ENCODE results near the gene RIBC2.
"Not testable (repeated sequence)": the region's sequence is repeated elsewhere in the genome, so short reads cannot be mapped to it uniquely, and the experiment has no call there.

The RIBC2 gene

DNA sequence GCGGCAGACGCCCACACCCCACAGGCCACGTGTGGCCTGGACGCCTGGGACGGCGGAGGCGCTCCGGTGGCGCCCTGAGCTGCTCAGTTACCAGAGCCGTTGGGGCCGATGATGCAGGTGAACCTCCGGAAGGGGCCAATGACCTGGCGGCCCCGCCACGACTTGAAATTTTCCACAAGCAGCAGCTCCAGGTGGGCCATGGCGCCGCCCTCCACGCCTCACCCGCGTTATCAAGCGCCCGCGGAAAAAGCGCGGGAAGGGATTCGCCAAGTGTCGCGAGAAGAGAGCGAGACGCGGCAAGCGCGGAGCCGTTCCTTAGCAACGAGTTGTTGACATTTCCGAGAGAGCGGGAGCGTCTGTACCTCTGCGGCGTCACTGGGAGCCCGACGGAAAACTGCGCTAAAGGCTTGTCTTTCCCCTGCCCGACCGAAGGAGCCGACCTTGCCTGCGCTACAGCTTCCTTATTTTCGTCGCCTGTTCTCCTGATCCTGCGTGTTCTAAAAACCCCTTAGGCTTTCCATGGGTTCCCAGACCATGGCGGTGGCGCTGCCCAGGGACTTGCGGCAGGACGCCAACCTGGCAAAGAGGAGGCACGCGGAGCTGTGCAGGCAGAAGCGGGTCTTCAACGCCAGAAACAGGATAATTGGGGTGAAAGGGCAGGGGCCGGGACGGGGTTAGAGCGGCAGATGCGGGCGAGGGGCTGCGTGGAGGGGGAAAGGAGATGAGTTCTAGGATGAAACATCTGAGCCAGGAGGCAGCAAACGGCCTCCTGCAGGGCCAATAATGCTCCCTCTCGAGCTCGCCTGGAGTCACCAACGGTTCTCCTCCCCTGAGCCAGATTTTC, at the start of gene RIBC2, which contains the start of gene SMC1B:
RIBC2 (plus strand) TSS at position 326 of the 844 bp plus-strand sequence; CDS start at position 520, 194 bp downstream.
SMC1B (minus strand) TSS at position 232 of the 844 bp plus-strand sequence; CDS start at position 200, 32 bp downstream.
- peak; percentile 81 for DNase-seq

DNA sequence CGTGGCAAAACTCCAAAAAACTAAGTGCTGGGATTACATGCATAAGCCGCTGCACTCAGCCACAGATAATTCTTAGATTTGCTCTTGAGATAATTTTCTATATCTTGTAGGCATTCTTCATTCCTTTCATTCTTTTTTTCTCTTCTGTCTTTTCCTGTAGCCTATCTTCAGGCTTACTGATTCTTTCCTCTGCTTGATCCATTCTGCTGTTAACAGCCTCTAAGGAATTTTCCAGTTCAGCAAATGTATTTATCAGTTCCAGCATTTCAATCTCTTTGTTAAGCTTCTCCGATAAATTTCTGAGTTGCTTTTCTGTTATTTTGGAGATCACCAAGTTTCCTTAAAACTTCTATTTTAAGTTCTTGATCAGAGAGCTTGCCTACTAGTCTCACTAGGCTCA, 46.8 kb upstream of the RIBC2 start:
- DNase-seq: no peak

DNA sequence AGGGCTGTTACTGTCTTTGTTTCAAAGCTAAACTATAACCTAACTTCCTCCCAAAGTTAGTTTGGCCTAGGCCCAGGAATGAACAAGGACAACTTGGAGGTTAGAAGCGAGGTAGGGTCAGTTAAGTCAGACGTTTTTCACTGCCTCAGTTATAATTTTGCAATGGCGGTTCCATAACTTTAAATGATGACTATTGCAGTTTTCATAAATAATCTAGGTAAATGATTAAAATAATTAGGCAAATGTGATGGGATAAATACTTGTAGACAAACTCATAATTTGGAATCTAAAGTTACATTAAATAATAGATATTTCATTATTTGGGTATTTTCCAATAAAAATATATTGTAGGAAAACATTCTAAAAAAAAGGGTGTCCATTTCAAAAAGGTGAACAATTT, 39.9 kb upstream of the RIBC2 start:
- DNase-seq: not testable (repeated sequence)

GRCh38 chr22:45376009-45376408, 37.5 kb upstream of the RIBC2 start:
- no peak for DNase-seq

- no peak for DNase-seq
Observed at GRCh38 chr22:45376703-45377102, 36.8 kb upstream of the RIBC2 start.

- DNase-seq: no peak
Observed at GRCh38 chr22:45381348-45381747, 32.1 kb upstream of the RIBC2 start.

DNA sequence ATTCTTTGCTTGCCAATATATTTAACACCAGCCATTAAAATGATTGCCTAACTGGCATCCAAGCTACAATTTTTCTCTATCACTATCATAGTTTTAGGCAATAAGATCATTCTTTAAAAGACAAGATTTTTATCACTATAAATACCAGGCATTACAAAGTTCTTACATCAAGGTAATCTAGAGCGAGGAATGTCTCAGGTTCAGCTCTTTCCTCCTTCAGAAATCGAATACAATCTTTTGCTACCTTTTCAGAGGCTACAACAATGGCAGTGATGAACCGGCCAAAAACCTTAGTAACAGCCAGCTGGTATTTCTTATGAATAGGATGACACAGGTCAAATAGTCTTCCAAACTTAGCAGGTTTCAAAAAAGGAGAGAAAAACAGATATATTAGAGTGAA, 23.9 kb upstream of the RIBC2 start:
- DNase-seq: no peak

GRCh38 chr22:45397806-45398205, 15.7 kb upstream of the RIBC2 start:
- DNase-seq: peak; percentile 55

- DNase-seq: no peak
Observed at GRCh38 chr22:45398214-45398613, 15.3 kb upstream of the RIBC2 start.

DNA sequence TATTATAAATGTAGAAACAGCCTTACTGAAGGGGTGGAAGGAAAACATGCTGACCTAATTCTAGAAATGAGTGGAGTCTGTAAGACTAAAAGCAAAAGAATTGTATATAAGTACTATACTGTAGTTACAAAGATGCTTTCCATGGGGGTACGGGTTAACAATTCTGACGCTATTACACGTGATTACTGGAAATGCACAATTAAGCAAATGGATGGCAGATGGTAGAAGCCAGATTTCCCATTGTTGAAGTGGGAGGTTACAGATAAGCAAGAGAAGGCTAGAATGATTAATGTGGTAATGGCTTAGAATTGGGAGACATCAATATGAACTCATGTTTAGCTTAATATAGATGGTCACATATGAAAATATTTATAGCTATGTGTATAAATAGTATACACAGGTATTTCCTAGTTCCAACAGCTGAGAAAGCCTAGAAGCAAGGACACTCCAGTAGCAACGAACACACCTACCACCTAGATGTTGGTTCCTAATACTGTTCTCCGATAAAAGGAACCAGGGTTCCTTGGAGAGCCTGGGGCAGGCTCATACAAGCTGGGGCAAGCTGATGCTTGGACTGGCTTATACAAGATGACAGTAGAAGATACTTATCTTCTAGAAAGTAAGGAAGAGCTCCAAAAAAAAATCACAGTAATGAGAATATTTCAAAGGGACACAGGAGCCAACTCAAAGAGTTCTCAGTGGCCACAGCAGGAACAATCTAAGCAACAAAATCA, 13.6 kb upstream of the RIBC2 start:
- DNase-seq: no peak

- no peak for DNase-seq
Observed at GRCh38 chr22:45402466-45402985, 11.0 kb upstream of the RIBC2 start.

DNA sequence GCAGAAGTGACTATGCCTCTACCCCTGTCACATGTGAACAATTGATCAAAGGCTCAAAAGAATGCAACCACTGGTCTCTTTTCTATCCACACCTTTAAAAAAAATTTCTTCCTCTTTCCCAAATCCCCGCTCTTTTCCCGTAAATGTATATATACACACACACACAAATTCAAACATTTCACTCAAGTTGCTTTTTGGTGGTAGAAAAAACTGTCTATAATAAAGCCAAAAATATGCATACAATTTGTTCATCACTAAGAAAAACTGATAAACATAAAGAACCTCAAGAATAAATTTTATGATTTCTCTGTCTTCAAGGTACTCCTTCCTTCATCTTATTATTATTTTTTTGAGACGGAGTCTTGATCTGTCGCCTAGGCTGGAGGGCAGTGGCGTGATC, 5.7 kb upstream of the RIBC2 start:
- DNase-seq: no peak

DNA sequence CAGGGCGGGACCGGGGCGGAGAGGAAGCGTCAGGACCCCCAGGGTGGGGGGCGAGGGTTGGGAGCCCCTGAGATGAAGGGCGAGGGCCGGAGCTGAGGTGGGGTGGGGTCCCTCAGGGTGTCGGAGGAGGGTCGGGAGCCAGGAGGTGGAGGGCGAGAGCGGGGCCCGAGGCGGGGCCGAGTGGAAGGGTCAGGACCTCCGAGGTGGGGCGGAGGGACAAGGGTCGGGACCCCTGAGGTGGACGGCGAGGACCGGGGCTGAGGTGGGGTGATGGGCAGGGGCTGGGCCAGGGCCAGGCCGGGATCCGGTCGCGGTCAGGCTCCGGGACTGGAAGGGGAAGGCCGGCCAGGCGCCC, 503 bp upstream of the RIBC2 start:
- DNase-seq: no peak

DNA sequence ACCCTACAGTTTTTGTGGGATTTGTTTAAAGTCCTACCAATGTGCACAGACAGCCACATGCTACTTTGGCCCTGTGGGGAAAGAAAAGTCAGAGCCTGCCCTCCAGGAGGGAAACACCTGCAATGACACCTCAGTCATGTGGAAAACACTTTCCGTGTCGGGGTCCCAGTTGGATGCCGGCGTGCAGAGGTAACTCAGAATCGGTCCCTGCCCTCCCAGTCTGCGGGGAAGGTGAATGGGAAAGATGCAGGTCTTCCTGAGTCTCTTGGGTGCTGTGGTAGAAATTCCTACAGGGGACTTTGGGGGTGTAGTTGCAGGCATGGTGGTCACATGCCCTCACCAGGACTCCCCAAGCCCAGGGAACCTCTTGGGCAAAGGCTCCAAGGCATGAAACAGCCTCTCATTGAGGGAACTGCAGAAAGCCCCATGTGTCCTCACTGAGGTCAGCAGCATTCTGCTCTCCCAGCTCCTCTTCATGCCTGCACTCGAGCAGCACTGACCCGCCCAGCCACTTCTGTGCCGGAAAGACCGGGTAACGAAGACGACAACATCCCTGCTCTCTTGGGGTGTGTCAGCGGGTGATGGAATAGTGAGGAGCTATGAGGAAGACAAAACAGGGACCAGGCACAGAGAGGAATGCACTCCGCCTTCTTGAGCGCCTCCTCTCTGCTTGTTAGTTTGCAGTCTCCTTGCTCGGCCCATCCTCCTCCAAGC, 4.7 kb downstream of the RIBC2 start:
- DNase-seq: no peak

- no peak for DNase-seq
Observed at GRCh38 chr22:45418770-45419138, 5.3 kb downstream of the RIBC2 start.

DNA sequence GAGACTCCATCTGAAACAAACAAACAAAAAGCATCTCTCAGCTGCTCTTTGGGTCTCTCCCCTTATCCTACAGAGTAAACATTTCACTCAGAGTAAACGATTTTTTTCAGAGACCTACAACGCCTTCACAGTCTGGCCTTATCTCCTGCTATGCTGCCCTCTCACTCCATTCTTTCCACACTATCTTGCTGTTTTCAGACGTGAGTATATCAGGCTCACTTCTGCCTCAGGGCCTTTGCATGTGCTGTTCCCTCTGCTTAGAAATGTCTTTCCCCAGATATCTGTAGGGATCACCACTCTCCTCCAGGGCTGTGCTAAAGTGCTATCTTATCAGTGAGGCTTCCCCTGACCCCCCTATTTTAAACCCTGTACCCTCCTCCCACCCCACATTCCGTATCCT, 6.5 kb downstream of the RIBC2 start:
- no peak for DNase-seq

- peak; percentile 10 for DNase-seq
Observed at GRCh38 chr22:45420539-45420938, 7.0 kb downstream of the RIBC2 start.

DNA sequence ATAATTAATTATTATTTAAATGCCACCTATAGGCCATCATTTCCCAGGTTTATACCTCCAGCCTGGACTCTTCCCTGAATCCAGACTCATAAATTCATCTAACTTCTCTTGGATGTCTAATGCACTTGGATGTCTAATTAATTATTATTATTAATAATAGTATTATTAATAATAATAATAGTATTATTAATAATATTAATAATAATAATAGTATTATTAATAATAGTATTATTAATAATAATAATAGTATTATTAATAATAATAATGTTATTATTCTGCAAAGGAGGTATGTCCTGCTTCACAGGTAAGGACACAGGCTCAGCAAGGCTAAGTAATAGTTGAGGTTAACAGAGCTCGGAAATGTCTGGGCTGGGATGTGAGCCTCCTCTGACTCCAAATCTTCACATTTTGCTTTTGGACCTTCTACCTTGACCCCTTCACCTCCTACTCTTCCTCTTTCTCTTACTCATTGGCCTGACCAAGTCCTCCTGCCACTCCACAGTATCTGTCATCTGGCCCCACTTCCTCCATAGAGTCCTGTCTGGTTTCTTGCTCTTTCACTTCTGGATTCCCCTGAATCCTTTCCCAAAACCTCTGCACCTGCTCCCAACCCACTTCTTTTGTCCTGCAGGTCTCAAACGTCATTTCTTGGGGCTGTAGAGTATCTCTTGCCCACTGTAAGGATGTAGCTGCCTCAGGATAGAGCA, 8.0 kb downstream of the RIBC2 start:
- peak; percentile 28 for DNase-seq

DNA sequence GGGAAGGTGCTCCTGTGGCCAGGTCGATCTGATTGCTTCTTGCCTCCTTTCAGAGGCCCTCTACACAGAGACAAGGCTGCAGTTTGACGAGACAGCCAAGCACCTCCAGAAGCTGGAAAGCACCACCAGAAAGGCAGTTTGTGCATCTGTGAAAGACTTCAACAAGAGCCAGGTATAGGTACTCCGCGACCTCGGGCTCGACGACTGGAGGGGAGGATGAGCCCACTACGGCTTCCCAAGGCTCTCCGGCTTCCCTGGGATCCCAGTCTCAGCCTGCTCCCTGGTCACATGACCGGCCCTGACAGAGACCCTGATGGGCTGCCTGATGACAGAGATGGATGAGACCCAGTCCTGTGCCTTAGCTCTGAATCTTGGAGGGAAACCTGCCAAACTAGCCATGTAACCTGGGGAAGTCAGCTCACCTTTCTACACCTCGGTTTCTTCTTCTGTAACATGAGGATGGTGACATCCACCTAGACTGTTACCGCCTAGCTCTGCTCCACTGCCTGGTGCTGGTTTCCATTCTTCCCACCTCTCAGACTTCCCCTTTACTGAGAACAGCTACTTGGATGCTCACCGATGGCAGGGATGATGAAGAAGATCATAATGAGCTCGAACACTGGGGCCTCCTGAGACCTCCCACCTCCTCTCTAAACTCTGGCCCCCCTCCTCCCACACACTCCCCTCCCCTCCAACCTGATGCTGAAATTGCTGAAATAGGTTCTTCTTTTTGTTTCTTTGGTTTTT, 8.9 kb downstream of the RIBC2 start:
- DNase-seq: peak; percentile 39

DNA sequence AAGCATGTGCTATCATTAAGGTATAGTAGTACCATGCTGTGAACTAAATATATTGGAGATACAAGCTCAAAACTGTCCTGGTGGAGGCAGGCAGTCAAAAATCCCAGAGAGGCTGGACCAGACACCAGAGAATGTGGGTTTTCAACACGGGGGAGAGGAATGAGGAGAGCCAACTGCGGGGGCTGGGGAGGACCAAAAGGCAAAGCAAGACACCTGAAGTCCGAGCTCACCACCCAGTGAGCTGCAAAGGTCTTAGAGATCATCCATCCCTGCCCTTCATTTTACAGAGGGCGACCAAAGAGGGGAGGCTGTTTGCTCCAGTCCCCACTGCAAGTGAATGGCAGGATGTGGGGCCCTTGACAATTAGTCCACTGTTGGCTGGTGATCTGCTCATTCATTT, 10.0 kb downstream of the RIBC2 start:
- peak; percentile 37 for DNase-seq

DNA sequence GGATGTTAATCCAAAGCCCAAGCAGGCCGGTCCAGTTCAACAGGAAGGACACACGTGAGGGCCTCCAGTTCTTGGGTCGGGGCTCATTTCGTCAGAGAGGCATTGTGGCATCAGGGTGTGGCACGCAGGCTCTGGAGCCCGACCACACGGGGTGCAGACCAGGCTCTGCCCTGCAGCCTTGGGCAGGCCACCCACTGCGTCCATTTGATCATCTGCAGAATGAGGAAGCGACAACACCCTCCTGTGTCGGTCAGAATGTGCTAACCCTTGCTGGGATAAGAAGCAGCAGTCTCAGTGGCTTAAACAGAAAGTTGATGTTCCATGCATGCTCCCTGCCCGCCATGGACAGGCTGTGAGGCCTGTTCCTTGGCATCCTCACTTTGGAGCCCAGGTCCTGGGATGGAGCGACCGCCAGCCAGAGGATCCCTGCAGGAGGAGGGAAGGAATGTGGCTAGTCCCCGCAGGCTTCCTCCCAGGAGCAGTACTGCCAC, 10.8 kb downstream of the RIBC2 start:
- DNase-seq: peak; percentile 59

DNA sequence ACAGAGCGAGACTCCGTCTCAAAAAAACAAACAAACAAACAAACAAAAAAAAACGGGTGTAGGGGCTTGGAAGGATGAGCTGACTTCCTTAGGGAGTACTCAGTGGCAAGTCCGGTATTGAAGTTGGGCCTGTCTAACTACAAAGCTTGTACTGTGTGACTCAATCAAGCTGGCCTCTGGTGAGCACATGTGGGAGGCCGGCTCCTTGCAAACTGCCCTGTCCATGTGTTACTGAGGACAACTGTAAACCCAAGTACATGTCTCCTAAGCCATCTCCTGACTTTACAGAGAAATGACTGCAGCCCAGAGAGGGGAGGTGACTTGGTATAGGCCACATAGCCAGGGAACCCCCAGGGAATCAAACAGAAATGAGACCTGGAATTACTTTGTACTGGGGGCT, 11.6 kb downstream of the RIBC2 start:
- peak; percentile 54 for DNase-seq
